ENCODE data around the gene OTUD5. TPM values are rescaled to one million over a fixed set of nuclear protein-coding genes. Genes with fewer than 3 reads are reported as not detected.

OTUD5 gene
- polyA plus RNA-seq, 2 of the 4 experiments (the other 2 are of a cell fraction) = 45.9 to 57.7 TPM

GRCh38 chrX:48960291-48960690 is 2.9 kb upstream of the OTUD5 start:
- Histone ChIP-seq H3K9me3 (no peaks in the 10 kb centered on the region), H3K27ac (no peak overlapping the region), H3K4me2 (no peak overlapping the region), H3K4me3 (no peak overlapping the region), H3K4me1 (peaks cover 19% of the 10 kb centered on the region)
- POLR2A ChIA-PET = interaction anchor here (3.6 kb wide), 1 partner anchor 82 kb away, joined by 40 read pairs; the partner anchor contains the start of gene TFE3
- CTCF ChIA-PET = interaction anchor here (3.1 kb wide), 1 partner anchor 12 kb away, joined by 17 read pairs; the partner anchor contains the start of gene KCND1
- no peak for TF ChIP-seq REST (IDR thresholded peaks at IDR 0.05)
- no peak for FAIRE-seq
- WGBS (ENCODE audit: missing lambda C conversion rate) = 94% methylated on average over 2 of the region's 2 CpGs
- no peak for DNase-seq (ENCODE audit: low read depth in 1 of 2, low spot score in 1 of 2)
- no peak for ATAC-seq

DNA sequence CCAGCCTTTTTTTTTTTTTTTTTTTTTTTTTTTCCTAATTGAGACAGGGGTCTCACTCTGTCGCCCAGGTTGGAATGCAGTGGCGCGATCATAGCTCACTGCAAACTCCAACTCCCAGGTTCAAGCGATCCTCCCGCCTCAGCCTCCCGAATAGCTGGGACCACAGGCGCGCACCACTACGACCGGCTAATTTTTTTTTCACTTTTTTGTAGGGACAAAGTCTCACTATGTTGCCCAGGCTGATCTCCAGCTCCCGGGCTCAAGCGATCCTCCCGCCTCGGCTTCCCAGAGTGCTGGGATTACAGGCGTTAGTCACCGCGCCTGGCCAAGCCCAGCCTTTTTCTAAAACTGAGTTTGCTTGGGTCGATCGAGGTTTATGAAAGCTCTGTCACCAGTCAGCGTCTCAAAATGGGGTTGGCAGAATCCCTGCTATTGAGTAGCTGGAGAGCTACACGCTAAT is 1.3 kb upstream of the OTUD5 start:
- 1% methylated on average over 20 of the region's 21 CpGs for WGBS (ENCODE audit: missing lambda C conversion rate)
- CTCF ChIA-PET = interaction anchor here (1.0 to 3.1 kb wide), 4 partner anchors 9 to 19 kb away, joined by 3 to 17 read pairs (median 4); partner anchors contain the start of gene KCND1
- ATAC-seq (peak in 1 of 2 experiments; percentile 6; a peak in 3 of 6 replicates), DNase-seq (ENCODE audit: low read depth in 1 of 2, low spot score in 1 of 2) (peak; percentile 35 to 41), FAIRE-seq (peak; percentile 43)
- Histone ChIP-seq H3K9me3 (no peaks in the 10 kb centered on the region), H3K27ac (peak overlapping the region; percentile 82 to 99), H3K4me3 (peak overlapping the region; percentile 98), H3K4me1 (peaks cover 19% of the 10 kb centered on the region), H3K4me2 (peak overlapping the region; percentile 94)
- no peak for TF ChIP-seq HOXB13 (CRISPR knock-in tag; IDR thresholded peaks at IDR 0.05; ENCODE audit: low read depth)
- no peak for TF ChIP-seq SREBF2 (IDR thresholded peaks at IDR 0.05)
- TF ChIP-seq TFCP2L1 (CRISPR knock-in tag; IDR thresholded peaks at IDR 0.05) = no peak
- TF ChIP-seq NFE2L2 (conservative IDR thresholded peaks at IDR 0.05; ENCODE audit: low read length) = no peak
- TF ChIP-seq ZSCAN20 (CRISPR knock-in tag; IDR thresholded peaks at IDR 0.05) = no peak
- no peak for TF ChIP-seq ZC3H11A (IDR thresholded peaks at IDR 0.05)
- TF ChIP-seq KDM5A (IDR thresholded peaks at IDR 0.05) = no peak
- TF ChIP-seq HOXA7 (CRISPR knock-in tag; IDR thresholded peaks at IDR 0.05) = no peak
- TF ChIP-seq, protein P1, sequence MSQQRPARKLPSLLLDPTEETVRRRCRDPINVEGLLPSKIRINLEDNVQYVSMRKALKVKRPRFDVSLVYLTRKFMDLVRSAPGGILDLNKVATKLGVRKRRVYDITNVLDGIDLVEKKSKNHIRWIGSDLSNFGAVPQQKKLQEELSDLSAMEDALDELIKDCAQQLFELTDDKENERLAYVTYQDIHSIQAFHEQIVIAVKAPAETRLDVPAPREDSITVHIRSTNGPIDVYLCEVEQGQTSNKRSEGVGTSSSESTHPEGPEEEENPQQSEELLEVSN (IDR thresholded peaks at IDR 0.05; ENCODE audit: borderline replicate concordance, low read depth) = no peak
- no peak for TF ChIP-seq RCOR1 (IDR thresholded peaks at IDR 0.05; ENCODE audit: low read depth, low read length)
- TF ChIP-seq, protein P2, sequence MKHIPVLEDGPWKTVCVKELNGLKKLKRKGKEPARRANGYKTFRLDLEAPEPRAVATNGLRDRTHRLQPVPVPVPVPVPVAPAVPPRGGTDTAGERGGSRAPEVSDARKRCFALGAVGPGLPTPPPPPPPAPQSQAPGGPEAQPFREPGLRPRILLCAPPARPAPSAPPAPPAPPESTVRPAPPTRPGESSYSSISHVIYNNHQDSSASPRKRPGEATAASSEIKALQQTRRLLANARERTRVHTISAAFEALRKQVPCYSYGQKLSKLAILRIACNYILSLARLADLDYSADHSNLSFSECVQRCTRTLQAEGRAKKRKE (CRISPR knock-in tag; IDR thresholded peaks at IDR 0.05; ENCODE audit: low read depth) = no peak
- no peak for TF ChIP-seq HMGXB4 (CRISPR knock-in tag; IDR thresholded peaks at IDR 0.05; ENCODE audit: borderline replicate concordance)
- no peak for TF ChIP-seq EHMT2 (IDR thresholded peaks at IDR 0.05; ENCODE audit: low read depth)
- TF ChIP-seq RARB (CRISPR knock-in tag; IDR thresholded peaks at IDR 0.05) = no peak
- no peak for TF ChIP-seq NR3C1 (IDR thresholded peaks at IDR 0.05)
- TF ChIP-seq RAD21 (conservative IDR thresholded peaks at IDR 0.05 in 1 of 2, IDR thresholded peaks at IDR 0.05 in 1 of 2) = no peak
- POLR2A ChIA-PET = interaction anchor here (0.6 to 3.6 kb wide), 13 partner anchors 11 to 964 kb away, joined by 3 to 40 read pairs (median 5); partner anchors contain the start of genes CLCN5, GRIPAP1, HDAC6 and KCND1

Data from A549 (cell line).